GM19239 (cell line): Measurements from ENCODE around the gene SLC22A23.

Source experiments
- DNase-seq: peaks from one replicate; pipeline ENCODE4 v3.0.0; 2011; ENCODE audit warnings: low spot score; ENCODE audit not compliant: insufficient read length
- FAIRE-seq: peaks from 2 replicates; lab custom pipeline; 2011; peaks lifted over from hg19 to GRCh38; lab: Jason Lieb, UNC

Gene SLC22A23

GRCh38 chr6:3424185-3424927 is 32.5 kb downstream of the SLC22A23 start:
- DNase-seq (no peak), FAIRE-seq (no peak)

GRCh38 chr6:3423439-3424184 is 33.2 kb downstream of the SLC22A23 start:
- no peak for DNase-seq
- FAIRE-seq: no peak

- DNase-seq (no peak), FAIRE-seq (no peak)
These were observed 34.3 kb downstream of the SLC22A23 start for GRCh38 chr6:3422435-3423070.

DNA sequence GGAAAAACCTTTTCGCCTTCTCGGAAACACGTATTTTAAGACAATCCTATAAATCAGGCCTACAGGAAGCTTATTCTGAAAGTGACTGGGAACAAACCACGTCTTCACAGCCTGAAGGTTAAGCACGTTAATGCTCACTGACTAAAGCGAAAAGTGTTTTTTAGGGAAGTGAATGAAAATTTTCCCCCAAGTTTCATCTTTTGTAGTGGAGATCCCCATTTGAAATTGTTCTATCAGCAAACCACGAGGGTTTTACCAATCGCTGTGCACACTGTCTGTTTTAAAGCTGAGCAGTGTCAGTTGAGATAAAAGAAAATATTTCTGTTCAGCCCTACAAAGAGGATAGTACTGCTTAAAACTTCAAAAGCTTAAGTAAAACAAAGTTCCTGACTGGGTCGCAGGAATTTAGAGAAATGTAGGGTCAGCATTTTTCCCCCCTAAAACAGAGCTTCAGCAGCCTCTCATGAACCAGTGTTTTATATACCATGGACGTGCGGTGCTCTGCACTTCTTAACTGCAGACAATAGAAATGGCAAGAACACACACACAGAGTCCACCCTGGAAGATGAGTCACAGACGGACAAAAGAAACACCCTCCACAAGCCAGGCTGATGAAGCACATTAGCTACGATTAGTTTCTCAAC is 34.9 kb downstream of the SLC22A23 start:
- FAIRE-seq: no peak
- no peak for DNase-seq

- no peak for FAIRE-seq
- no peak for DNase-seq
These were observed 35.7 kb downstream of the SLC22A23 start for GRCh38 chr6:3421143-3421542.

DNA sequence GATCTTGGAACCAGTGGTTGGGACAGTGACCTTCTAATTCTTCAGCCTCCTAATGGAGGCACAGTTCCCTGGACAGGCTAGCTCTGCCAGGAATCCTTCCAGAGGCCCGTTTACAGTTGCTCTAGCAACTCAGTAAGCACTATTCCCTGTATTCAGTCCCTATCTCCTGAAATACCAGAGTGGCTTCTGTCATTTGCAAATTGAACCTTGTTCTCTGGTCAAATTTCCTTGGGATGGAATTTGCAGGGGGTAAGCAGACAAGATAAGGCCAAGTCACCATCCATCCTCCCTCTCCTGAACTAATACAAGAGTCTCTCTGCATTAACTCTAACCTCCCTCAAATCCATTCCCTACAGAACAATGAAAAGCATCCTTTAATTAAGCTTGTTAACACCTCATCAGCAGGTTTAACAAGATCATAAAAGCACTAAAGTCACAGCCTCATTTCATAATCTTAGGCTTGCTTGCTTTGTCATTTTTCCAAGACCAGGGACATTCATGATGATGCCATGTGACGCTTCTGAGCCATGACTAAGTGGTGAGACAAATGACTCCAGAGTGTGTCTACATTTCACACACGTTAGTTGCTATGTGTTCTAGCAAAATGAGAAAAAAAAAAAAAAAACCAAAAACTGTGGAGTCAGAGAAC is 37.1 kb downstream of the SLC22A23 start:
- no peak for DNase-seq
- no peak for FAIRE-seq

- FAIRE-seq (no peak), DNase-seq (no peak)
These were observed 38.3 kb downstream of the SLC22A23 start for GRCh38 chr6:3418496-3419060.

GRCh38 chr6:3417473-3417872 is 39.4 kb downstream of the SLC22A23 start:
- no peak for FAIRE-seq
- no peak for DNase-seq

DNA sequence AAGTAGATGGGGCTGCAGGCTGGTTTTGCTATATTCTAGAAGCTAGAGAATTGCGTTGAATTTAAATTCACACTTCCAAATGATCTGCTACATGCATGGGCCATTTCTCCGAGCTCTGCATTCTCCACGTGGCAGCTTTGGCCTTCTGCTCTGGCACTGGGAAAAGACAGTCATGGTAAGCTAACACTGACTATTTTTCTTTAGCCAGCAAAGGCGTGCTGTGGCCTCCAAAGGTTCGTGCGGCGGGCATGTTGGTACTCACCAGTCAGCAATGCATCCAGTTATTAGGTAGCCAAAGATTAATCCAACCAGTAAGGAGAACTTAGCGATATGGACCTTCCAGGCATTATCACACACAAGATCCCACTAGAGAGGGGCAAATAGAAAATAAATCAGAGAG is 41.4 kb downstream of the SLC22A23 start:
- FAIRE-seq (no peak), DNase-seq (no peak)

DNA sequence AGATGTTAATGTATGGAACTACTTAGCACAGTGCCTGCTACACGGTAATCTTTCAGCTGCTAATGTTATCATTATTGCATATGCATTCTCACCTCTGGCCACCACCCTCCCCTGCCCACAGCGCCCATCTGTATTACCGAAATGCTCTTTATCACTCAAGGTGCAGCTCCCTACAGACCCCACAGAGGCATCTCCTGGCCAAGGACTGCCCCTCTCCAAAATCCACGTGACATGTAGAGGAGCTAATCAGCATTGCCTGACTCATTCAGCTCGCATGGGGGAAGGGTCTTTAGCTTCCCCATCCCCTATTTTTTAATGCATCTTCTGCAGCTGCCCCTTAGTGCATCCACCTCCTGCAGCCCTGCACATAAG is 41.8 kb downstream of the SLC22A23 start:
- DNase-seq (no peak), FAIRE-seq (no peak)

DNA sequence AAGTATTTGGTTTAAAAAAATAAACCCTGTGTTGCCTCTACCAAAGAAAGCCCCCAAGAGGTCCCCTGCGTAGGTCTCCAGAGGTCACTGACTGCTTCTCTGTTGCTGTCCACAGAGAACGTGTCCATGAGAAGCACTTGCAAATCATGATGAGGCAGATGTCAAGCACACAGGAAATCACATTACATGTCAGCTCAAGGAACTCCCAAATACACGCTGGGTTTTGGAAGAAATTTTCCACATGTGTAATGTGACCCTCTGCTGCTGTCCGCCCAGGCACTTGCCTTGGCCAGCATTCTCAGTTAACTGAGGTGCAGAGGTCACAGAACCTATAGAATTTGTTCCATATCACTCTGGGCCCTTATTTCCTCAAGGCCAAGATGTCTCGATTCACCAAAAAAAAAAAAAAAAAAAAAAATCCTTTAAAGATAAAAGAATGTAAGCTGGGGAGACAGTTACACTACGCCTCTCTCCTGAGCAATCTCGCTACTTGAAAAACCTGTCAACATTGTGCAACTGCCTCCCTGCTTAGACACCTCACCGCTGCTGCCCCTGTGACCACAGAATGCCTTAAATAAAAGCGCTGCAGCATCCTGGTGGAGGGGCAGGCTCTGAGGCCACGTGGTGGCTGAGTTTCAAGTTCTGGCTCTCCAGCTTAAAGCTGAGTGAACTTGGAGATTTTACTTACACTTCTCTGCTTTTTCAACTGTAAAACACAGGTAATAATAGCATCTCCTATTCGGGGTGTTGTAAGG is 42.3 kb downstream of the SLC22A23 start:
- DNase-seq (no peak), FAIRE-seq (no peak)

DNA sequence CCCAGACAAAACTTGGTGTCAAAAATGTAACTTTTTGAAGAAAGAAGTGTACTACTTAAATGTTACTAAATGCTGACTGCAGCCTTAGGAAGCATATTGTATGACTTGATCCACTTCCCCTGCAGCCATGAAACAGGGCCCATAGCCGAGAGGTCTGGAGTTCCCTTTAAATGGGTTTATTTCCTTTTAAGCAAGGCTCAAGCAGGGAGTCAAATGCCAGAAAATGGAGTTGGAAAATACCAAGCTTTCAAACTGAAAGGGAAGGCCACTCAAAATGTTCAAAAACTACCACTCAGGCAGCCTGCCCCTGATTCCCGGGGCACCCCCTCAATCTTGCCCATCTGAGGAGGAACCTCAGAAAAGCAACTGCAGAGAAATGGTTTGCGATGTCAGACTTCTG is 43.3 kb downstream of the SLC22A23 start:
- DNase-seq (no peak), FAIRE-seq (no peak)

DNA sequence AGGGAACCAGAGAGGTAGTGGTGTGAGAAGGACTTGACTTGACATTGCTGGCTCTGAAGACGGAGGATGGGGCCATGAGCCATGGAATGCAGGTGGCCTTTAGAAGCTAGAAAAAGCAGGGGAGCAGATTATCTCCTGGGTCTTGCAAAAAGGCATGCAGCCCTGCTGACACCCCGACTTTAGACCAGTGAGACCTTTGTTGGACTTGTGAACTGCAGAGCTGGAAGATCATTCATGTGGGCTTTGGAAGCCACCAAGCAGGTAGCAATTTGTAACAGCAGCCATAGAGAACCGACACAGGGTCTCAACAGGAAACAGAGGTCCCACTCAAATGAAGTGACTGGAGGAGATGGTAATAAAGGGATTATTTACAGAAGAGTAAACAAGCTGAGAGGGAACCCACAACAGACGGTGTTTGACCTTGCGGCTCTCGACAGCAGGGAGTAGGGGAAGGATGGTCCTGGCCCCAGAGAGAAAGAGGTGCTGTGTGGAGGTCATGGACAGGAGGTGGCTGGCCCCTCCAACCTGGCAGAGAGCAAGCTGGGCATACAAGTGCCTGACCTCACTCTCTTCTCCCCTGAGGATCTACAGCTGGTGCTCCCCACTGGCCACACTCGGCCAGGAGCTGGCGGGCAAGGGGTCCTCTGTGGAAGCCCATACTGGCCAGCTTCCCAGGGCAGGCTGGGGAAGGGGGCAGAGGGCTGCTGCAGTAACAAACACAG is 43.9 kb downstream of the SLC22A23 start:
- FAIRE-seq (no peak), DNase-seq (no peak)

GRCh38 chr6:3411967-3412778 is 44.7 kb downstream of the SLC22A23 start:
- FAIRE-seq: no peak
- DNase-seq: no peak

- DNase-seq (peak; percentile 41), FAIRE-seq (peak; percentile 35)
These were observed 46.2 kb downstream of the SLC22A23 start for GRCh38 chr6:3410385-3411360.

GRCh38 chr6:3409699-3410384 is 47.0 kb downstream of the SLC22A23 start:
- DNase-seq: no peak
- FAIRE-seq: no peak
